Activated T-cell treated with anti-CD3 and anti-CD28 coated beads for 24 hours (primary cell): ENCODE results near the gene ROBO2.

ENCODE experiments used
- DNase-seq: peaks from one replicate; pipeline ENCODE4 v3.0.0-alpha.2; 2020; ENCODE audit warnings: low read depth

The ROBO2 gene

GRCh38 chr3:77052733-77053670 is 13.1 kb downstream of the ROBO2 start:
- DNase-seq, result no peak

GRCh38 chr3:77053795-77054194 is 13.9 kb downstream of the ROBO2 start:
- DNase-seq, result no peak

GRCh38 chr3:77055841-77056341 is 16.0 kb downstream of the ROBO2 start:
- no peak for DNase-seq

GRCh38 chr3:77059354-77059753 is 19.5 kb downstream of the ROBO2 start:
- DNase-seq, result no peak

GRCh38 chr3:77063423-77063822 is 23.5 kb downstream of the ROBO2 start:
- DNase-seq, result no peak

GRCh38 chr3:77065750-77066149 is 25.9 kb downstream of the ROBO2 start:
- DNase-seq, result no peak

GRCh38 chr3:77066829-77067228 is 26.9 kb downstream of the ROBO2 start:
- DNase-seq, result no peak

- no peak for DNase-seq
Observed at GRCh38 chr3:77068808-77069207, 28.9 kb downstream of the ROBO2 start.

- no peak for DNase-seq
Observed at GRCh38 chr3:77071364-77071763, 31.5 kb downstream of the ROBO2 start.

- DNase-seq, result no peak
Observed at GRCh38 chr3:77071809-77072208, 31.9 kb downstream of the ROBO2 start.

GRCh38 chr3:77072232-77072631 is 32.3 kb downstream of the ROBO2 start:
- DNase-seq, result no peak

- DNase-seq, result no peak
Observed at GRCh38 chr3:77078279-77078678, 38.4 kb downstream of the ROBO2 start.

GRCh38 chr3:77079988-77080610 is 40.2 kb downstream of the ROBO2 start:
- no peak for DNase-seq

- no peak for DNase-seq
Observed at GRCh38 chr3:77081240-77081661, 41.4 kb downstream of the ROBO2 start.

- no peak for DNase-seq
Observed at GRCh38 chr3:77084511-77084910, 44.6 kb downstream of the ROBO2 start.

- no peak for DNase-seq
Observed at GRCh38 chr3:77086408-77086807, 46.5 kb downstream of the ROBO2 start.

- no peak for DNase-seq
Observed at GRCh38 chr3:77091809-77092208, 51.9 kb downstream of the ROBO2 start.

GRCh38 chr3:77093101-77093500 is 53.2 kb downstream of the ROBO2 start:
- DNase-seq, result no peak

- DNase-seq, result no peak
Observed at GRCh38 chr3:77096145-77096544, 56.2 kb downstream of the ROBO2 start.

GRCh38 chr3:77096966-77097890 is 57.3 kb downstream of the ROBO2 start:
- DNase-seq, result no peak

GRCh38 chr3:77102951-77103769 is 63.3 kb downstream of the ROBO2 start:
- DNase-seq, result no peak
